AG09309 (cell line): ENCODE measurements around the gene ANK2.

Experiments
- DNase-seq: peaks from one replicate; pipeline ENCODE4 v3.0.0-alpha.2; 2010; ENCODE audit warnings: low read depth
- H3K4me3 ChIP-seq: 2 replicates; pipeline ENCODE4 v1.5.1; 2011; ENCODE audit warnings: mild to moderate bottlenecking, low read depth, low read length, moderate library complexity; ENCODE audit not compliant: control insufficient read depth
- TF ChIP-seq, protein P1 (sequence below): IDR thresholded peaks from 2 replicates; pipeline ENCODE4 v1.5.1; 2011; ENCODE audit warnings: mild to moderate bottlenecking, low read depth, low read length, inconsistent platforms; ENCODE audit not compliant: insufficient read depth, control insufficient read depth; ENCODE audit errors: missing control alignments

ANK2 gene

GRCh38 chr4:113147498-113148111 is 98.2 kb downstream of the ANK2 start:
- no peak for DNase-seq
- no peak overlapping the region for H3K4me3 ChIP-seq
- TF ChIP-seq, protein P1, sequence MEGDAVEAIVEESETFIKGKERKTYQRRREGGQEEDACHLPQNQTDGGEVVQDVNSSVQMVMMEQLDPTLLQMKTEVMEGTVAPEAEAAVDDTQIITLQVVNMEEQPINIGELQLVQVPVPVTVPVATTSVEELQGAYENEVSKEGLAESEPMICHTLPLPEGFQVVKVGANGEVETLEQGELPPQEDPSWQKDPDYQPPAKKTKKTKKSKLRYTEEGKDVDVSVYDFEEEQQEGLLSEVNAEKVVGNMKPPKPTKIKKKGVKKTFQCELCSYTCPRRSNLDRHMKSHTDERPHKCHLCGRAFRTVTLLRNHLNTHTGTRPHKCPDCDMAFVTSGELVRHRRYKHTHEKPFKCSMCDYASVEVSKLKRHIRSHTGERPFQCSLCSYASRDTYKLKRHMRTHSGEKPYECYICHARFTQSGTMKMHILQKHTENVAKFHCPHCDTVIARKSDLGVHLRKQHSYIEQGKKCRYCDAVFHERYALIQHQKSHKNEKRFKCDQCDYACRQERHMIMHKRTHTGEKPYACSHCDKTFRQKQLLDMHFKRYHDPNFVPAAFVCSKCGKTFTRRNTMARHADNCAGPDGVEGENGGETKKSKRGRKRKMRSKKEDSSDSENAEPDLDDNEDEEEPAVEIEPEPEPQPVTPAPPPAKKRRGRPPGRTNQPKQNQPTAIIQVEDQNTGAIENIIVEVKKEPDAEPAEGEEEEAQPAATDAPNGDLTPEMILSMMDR = no peak

DNA sequence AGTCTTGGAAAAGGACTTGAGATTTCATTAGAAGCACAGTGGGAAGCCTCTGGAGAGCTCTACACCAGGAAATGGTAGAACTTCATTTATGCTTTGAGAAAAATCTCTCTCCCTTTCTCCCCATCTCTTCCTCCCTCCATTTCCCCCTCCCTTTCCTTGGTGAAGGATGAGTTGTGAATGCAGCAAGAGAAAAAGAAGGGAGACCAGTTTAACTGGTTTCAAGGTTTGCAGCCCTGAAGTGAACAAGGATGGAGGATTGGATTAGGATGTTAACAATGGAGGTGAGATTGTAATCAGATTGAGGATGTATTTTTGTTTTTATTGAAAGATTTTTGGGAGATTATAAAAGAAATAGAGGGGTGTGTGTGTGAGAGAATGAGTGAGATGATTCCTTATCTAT is 99.5 kb downstream of the ANK2 start:
- no peak overlapping the region for H3K4me3 ChIP-seq
- TF ChIP-seq, protein P1 = no peak
- no peak for DNase-seq

DNA sequence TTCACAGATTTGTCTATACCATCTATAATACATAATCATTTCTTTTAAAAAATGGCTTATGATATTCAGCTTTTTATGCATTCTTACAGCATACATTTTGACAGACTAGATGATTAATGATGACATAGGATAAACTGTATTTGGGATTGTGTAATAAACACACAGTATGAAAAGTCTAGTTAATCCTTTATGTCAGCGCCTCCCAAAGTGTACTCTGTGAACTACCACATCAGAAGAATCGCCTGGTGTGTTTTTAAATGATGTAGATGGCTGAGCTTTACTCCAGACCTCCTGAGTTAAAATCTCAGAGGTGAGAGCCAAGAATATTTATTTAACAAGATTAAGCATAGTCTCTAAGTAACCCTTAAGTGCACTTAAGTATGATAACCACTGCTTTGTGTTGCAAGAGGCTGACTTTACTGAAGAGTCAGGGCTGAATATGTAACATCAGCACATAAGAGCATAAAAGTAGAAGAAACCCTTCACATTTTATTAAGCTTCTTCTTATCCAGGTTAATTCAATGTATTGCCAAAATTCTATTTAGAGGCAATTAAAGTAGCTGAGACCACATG is 104.2 kb downstream of the ANK2 start:
- TF ChIP-seq, protein P1 = no peak
- no peak overlapping the region for H3K4me3 ChIP-seq
- no peak for DNase-seq

DNA sequence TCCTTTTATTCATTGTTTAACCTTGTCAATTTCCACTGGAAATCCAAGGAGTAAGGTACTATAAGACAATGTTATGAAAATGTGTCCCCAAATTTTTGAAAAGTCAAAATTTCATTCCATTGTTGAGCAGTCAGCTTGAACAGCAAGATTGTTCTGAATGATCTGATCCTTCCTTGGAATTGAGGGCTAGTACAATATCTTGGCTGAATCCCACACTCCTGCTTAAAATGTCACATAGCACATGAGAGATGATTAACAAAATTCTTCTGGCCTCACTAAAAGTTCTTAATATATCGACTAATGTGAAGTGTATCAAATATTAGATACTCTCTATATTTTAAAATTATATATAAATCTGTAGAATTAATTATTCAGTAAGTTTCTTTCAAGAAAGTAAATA is 104.8 kb downstream of the ANK2 start:
- no peak for DNase-seq
- TF ChIP-seq, protein P1 = no peak

DNA sequence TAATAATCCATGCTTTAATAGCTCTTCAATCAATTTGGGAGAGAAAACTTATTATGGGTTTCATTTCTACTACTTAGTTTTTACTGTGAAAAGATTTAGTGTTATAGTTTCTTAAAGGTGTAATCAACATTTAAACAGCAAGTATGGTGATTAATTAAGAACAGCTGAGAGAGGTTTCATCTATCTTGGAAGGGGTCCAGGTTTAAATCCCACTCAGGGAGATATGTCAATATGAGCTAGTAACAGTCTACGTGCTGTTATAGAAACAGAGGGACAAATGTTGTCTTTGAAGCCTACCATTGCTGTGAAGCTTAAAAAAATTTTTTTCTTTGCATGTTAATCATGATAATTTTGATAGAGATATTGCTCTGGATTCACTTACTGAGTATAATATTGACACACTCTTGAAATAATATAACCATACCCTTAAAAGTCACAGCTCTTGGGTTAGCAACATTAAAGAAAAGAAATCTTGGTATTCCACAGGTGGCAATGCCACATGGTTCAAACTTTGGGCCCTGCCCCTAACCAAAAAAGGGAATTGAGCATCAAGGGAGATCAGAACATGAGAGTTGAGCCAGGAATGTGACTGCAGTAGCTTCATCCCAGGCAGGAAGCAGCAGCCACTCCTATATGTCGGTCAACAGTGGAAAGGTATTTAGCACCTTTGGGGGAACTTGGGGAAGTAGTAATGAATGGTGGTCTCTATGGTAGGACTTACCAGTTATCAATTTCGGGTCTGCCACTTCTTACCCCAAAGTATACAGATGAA is 107.8 kb downstream of the ANK2 start:
- TF ChIP-seq, protein P1 = no peak
- H3K4me3 ChIP-seq = no peak overlapping the region
- DNase-seq = no peak

More for the DNA sequence above, 104.8 kb downstream of the ANK2 start:
- no peak overlapping the region for H3K4me3 ChIP-seq

DNA sequence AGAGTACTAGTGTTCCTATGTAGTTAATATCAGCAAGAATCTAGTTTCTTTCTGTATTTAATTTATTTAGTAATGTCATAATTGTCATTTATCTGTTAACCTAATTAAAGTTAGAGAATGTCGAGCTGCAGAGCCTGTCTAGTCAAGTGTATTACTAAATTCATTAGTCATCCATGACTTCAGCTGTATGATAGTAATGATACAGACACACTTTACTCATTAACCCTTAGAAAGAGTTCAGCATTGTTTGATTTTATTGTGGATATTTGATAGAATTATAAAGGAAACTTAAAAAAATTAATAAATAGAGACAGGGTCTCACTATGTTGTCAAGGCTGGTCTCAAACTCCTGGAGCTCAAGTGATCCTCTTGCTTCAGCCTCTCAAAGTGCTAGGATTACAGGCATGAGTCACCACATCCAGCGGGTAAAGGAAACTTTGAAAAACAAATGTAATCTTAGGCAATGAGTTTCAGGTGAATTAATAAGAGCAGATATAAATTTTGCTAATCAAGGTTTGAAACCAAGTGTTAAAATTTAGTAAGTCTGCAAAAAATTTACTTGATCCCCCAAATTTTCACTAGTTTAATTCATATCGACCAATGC is 110.6 kb downstream of the ANK2 start:
- no peak for DNase-seq
- H3K4me3 ChIP-seq = no peak overlapping the region
- TF ChIP-seq, protein P1 = no peak
